Neural cell (in vitro differentiated cells): ENCODE measurements around the gene GBA2. TPM values are rescaled to one million over a fixed set of nuclear protein-coding genes. Genes with fewer than 3 reads are reported as not detected.
A peak's percentile ranks its signal among the peaks of the same experiment; 100 is the strongest.

Source experiments
- H2AFZ ChIP-seq: fragments of 200-600, 300-800 bp; sonication (generic), shearing (Covaris generic); 2 replicates; pipeline ENCODE4 v1.6.0; 2014; ENCODE audit warnings: low read depth, mild to moderate bottlenecking, antibody characterized with exemption, low read length, moderate library complexity
- H3F3A ChIP-seq: fragments of 200-600 bp; shearing (Covaris generic); 2 replicates; pipeline ENCODE4 v1.6.1; 2016; ENCODE audit warnings: mild to moderate bottlenecking, moderate library complexity, mixed read lengths, antibody characterized with exemption, low read length; ENCODE audit not compliant: insufficient read depth, poor library complexity, severe bottlenecking
- H3K27ac ChIP-seq: fragments of 200-600, 300-800 bp; sonication (generic), shearing (Covaris generic); 2 replicates; pipeline ENCODE4 v1.5.1; 2014; ENCODE audit warnings: mild to moderate bottlenecking, low read length, moderate library complexity
- H3K27me3 ChIP-seq: fragments of 300-800, 200-600 bp; sonication (generic), shearing (Covaris generic); 2 replicates; pipeline ENCODE4 v1.6.0; 2014; ENCODE audit warnings: mild to moderate bottlenecking, low read depth, low read length, moderate library complexity; ENCODE audit not compliant: insufficient read depth
- H3K36me3 ChIP-seq: fragments of 300-800, 200-600 bp; sonication (generic), shearing (Covaris generic); 2 replicates; pipeline ENCODE4 v1.5.1; 2014; ENCODE audit warnings: mild to moderate bottlenecking, antibody characterized with exemption, low read length, moderate library complexity; ENCODE audit not compliant: insufficient read depth
- H3K4me2 ChIP-seq: fragments of 300-800, 200-600 bp; sonication (generic), shearing (Covaris generic); 2 replicates; pipeline ENCODE4 v1.6.0; 2014; ENCODE audit warnings: mild to moderate bottlenecking, low read length
- H3K4me3 ChIP-seq: fragments of 300-800, 200-600 bp; sonication (generic), shearing (Covaris generic); 2 replicates; pipeline ENCODE4 v1.5.1; 2014; ENCODE audit warnings: mild to moderate bottlenecking, low read length, moderate library complexity
- H3K79me2 ChIP-seq: fragments of 200-600 bp; shearing (Covaris generic); replicated peaks from 2 replicates; pipeline ENCODE4 v1.6.0; 2014; ENCODE audit warnings: mild to moderate bottlenecking, low read length, moderate library complexity; ENCODE audit not compliant: insufficient read depth
- H3K9ac ChIP-seq: fragments of 300-800, 200-600 bp; sonication (generic), shearing (Covaris generic); 2 replicates; pipeline ENCODE4 v1.6.1; 2016; ENCODE audit warnings: mild to moderate bottlenecking, low read length, mixed read lengths
- H3K9me2 ChIP-seq: fragments of 200-600 bp; shearing (Covaris generic); 2 replicates; pipeline ENCODE4 v1.6.1; 2016; ENCODE audit warnings: mild to moderate bottlenecking, low read length, mixed read lengths; ENCODE audit not compliant: insufficient read depth
- H3K9me3 ChIP-seq: fragments of 200-600, 300-800 bp; sonication (generic), shearing (Covaris generic); 2 replicates; pipeline ENCODE4 v1.6.1; 2016; ENCODE audit warnings: mild to moderate bottlenecking, mixed run types, low read length, moderate library complexity, mixed read lengths
- H4K20me1 ChIP-seq: fragments of 200-600 bp; shearing (Covaris generic); 2 replicates; pipeline ENCODE4 v1.6.1; 2016; ENCODE audit warnings: mild to moderate bottlenecking, mixed run types; ENCODE audit not compliant: insufficient read depth
- EP300 ChIP-seq: fragments of 450-650 bp; conservative IDR thresholded peaks from 2 replicates; pipeline ENCODE4 v1.6.1; 2014; ENCODE audit warnings: antibody characterized with exemption, mild to moderate bottlenecking, moderate library complexity; ENCODE audit not compliant: poor library complexity, severe bottlenecking
- EZH2 ChIP-seq: fragments of 200-600, 300-800 bp; shearing (Covaris generic), sonication (generic); IDR thresholded peaks from 2 replicates; pipeline ENCODE4 v1.6.1; 2014; ENCODE audit warnings: antibody characterized with exemption, low read length, borderline replicate concordance, mild to moderate bottlenecking; ENCODE audit not compliant: insufficient read depth, poor library complexity, severe bottlenecking
- MXI1 ChIP-seq: fragments of 450-650 bp; conservative IDR thresholded peaks from 2 replicates; pipeline ENCODE4 v1.6.1; 2014; ENCODE audit warnings: antibody characterized with exemption, mild to moderate bottlenecking; ENCODE audit not compliant: poor library complexity, severe bottlenecking
- POLR2AphosphoS5 ChIP-seq: IDR thresholded peaks from 2 replicates; pipeline ENCODE4 v1.6.1; 2012
- RAD21 ChIP-seq: fragments of 450-650 bp; conservative IDR thresholded peaks from 2 replicates; pipeline ENCODE4 v1.6.1; 2014; ENCODE audit warnings: antibody characterized with exemption, mild to moderate bottlenecking, moderate library complexity
- SMC3 ChIP-seq: fragments of 450-650 bp; conservative IDR thresholded peaks from 2 replicates; pipeline ENCODE4 v1.6.1; 2014; ENCODE audit warnings: antibody characterized with exemption, mild to moderate bottlenecking, moderate library complexity; ENCODE audit not compliant: poor library complexity
- TAF1 ChIP-seq: IDR thresholded peaks from 2 replicates; pipeline ENCODE4 v1.6.1; 2012; ENCODE audit warnings: low read depth
- polyA plus RNA-seq: library from polyadenylated mRNA; depleted of rRNA; stranded (reverse); fragments of >200 nt; gene quantifications from 2 replicates; pipeline ENCODE4 v1.2.3, GENCODE V29; 2014
- TF ChIP-seq, protein P1 (sequence below): fragments of 450-650 bp; IDR thresholded peaks from 2 replicates; pipeline ENCODE4 v1.5.1; 2014; ENCODE audit warnings: antibody characterized with exemption, mild to moderate bottlenecking, moderate library complexity; ENCODE audit not compliant: poor library complexity, severe bottlenecking
- TF ChIP-seq, protein P2 (sequence below): IDR thresholded peaks from 2 replicates; pipeline ENCODE4 v1.6.1; 2012; ENCODE audit warnings: borderline replicate concordance

The GBA2 gene
- polyA plus RNA-seq, 1 donor from 2014 or later: 113 TPM

DNA sequence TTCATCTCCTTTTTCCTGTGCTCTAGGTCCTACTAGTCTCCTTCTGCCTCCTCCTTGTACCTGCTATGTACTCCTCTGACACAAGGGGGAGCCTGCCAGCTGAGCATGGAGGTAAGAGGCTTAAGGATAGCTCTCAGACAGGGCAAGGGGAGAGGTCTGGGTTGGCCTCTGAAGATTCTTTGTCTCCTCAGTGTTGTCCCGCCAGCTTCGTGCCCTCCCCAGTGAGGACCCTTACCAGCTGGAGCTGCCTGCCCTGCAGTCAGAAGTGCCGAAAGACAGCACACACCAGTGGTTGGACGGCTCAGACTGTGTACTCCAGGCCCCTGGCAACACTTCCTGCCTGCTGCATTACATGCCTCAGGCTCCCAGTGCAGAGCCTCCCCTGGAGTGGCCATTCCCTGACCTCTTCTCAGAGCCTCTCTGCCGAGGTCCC lies 12.8 kb downstream of the GBA2 start:
- Histone ChIP-seq H3K27ac (no peak overlapping the region), H3K9ac (no peak overlapping the region), H3K4me2 (no peak overlapping the region), H3K79me2 (peaks cover 5% of the 10 kb centered on the region), H3K27me3 (no peaks in the 10 kb centered on the region), H3K9me3 (no peaks in the 10 kb centered on the region), H3K4me3 (no peak overlapping the region), H3K36me3 (no peaks in the 10 kb centered on the region), H3K9me2 (no peaks in the 10 kb centered on the region), H4K20me1 (no peaks in the 10 kb centered on the region), H2AFZ (no peak overlapping the region), H3F3A (no peaks in the 10 kb centered on the region)
- TF ChIP-seq SMC3 (peak; percentile 74), POLR2AphosphoS5 (no peak), EP300 (no peak), RAD21 (peak; percentile 68), TAF1 (no peak)
- TF ChIP-seq, protein P1, sequence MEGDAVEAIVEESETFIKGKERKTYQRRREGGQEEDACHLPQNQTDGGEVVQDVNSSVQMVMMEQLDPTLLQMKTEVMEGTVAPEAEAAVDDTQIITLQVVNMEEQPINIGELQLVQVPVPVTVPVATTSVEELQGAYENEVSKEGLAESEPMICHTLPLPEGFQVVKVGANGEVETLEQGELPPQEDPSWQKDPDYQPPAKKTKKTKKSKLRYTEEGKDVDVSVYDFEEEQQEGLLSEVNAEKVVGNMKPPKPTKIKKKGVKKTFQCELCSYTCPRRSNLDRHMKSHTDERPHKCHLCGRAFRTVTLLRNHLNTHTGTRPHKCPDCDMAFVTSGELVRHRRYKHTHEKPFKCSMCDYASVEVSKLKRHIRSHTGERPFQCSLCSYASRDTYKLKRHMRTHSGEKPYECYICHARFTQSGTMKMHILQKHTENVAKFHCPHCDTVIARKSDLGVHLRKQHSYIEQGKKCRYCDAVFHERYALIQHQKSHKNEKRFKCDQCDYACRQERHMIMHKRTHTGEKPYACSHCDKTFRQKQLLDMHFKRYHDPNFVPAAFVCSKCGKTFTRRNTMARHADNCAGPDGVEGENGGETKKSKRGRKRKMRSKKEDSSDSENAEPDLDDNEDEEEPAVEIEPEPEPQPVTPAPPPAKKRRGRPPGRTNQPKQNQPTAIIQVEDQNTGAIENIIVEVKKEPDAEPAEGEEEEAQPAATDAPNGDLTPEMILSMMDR: peak; percentile 79

DNA sequence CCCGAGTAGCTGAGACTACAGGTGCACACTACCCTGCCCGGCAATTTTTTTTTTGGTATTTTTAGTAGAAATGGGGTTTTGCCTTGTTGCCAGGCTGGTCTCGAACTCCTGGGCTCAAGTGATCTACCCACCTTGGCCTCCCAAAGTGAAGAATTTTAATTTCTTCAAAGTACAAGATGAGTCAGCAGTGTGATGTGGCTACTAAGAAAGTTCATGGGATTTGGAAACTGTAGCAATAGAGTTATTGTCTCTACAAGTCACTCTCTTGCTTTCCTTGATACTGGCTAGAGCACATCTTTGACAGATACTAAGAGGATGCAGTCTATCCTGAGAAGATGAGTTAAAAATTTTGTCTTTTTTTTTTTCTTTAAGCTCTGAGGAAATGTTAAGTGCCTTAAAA lies 14.9 kb downstream of the GBA2 start:
- Histone ChIP-seq H3K4me3 (peak overlapping the region; percentile 81), H3K9me2 (no peaks in the 10 kb centered on the region), H2AFZ (no peak overlapping the region), H3K79me2 (peaks cover 26% of the 10 kb centered on the region), H3K4me2 (no peak overlapping the region), H3K9me3 (no peaks in the 10 kb centered on the region), H3F3A (no peaks in the 10 kb centered on the region), H3K36me3 (no peaks in the 10 kb centered on the region), H3K27me3 (no peaks in the 10 kb centered on the region), H3K27ac (no peak overlapping the region), H3K9ac (no peak overlapping the region), H4K20me1 (no peaks in the 10 kb centered on the region)
- TF ChIP-seq RAD21 (no peak), MXI1 (no peak), EZH2 (no peak), SMC3 (no peak), TAF1 (no peak), EP300 (no peak), POLR2AphosphoS5 (no peak)
- TF ChIP-seq, protein P2, sequence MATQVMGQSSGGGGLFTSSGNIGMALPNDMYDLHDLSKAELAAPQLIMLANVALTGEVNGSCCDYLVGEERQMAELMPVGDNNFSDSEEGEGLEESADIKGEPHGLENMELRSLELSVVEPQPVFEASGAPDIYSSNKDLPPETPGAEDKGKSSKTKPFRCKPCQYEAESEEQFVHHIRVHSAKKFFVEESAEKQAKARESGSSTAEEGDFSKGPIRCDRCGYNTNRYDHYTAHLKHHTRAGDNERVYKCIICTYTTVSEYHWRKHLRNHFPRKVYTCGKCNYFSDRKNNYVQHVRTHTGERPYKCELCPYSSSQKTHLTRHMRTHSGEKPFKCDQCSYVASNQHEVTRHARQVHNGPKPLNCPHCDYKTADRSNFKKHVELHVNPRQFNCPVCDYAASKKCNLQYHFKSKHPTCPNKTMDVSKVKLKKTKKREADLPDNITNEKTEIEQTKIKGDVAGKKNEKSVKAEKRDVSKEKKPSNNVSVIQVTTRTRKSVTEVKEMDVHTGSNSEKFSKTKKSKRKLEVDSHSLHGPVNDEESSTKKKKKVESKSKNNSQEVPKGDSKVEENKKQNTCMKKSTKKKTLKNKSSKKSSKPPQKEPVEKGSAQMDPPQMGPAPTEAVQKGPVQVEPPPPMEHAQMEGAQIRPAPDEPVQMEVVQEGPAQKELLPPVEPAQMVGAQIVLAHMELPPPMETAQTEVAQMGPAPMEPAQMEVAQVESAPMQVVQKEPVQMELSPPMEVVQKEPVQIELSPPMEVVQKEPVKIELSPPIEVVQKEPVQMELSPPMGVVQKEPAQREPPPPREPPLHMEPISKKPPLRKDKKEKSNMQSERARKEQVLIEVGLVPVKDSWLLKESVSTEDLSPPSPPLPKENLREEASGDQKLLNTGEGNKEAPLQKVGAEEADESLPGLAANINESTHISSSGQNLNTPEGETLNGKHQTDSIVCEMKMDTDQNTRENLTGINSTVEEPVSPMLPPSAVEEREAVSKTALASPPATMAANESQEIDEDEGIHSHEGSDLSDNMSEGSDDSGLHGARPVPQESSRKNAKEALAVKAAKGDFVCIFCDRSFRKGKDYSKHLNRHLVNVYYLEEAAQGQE: no peak
- TF ChIP-seq, protein P1: no peak
